Iris pigment epithelial cell (primary cell): Measurements from ENCODE around the gene TTBK2.
"Not testable (repeated sequence)": the region's sequence is repeated elsewhere in the genome, so short reads cannot be mapped to it uniquely, and the experiment has no call there.

ENCODE experiments used
- DNase-seq: peaks from one replicate; pipeline ENCODE4 v3.0.0-alpha.2; 2011; ENCODE audit warnings: low read depth

The TTBK2 gene

GRCh38 chr15:42908538-42908937 is 12.0 kb downstream of the TTBK2 start:
- DNase-seq = no peak

- no peak for DNase-seq
Measured at GRCh38 chr15:42903388-42904324, 16.9 kb downstream of the TTBK2 start.

- not testable (repeated sequence) for DNase-seq
Measured at GRCh38 chr15:42893911-42894310, 26.7 kb downstream of the TTBK2 start.

- peak; percentile 41 for DNase-seq
Measured at GRCh38 chr15:42891569-42891968, 29.0 kb downstream of the TTBK2 start.

- peak; percentile 71 for DNase-seq
Measured at GRCh38 chr15:42890161-42890913, 30.2 kb downstream of the TTBK2 start.

GRCh38 chr15:42887384-42887783 is 33.2 kb downstream of the TTBK2 start:
- not testable (repeated sequence) for DNase-seq

GRCh38 chr15:42880121-42880520 is 40.5 kb downstream of the TTBK2 start:
- DNase-seq = no peak

- DNase-seq = no peak
Measured at GRCh38 chr15:42879443-42879842, 41.1 kb downstream of the TTBK2 start.

- DNase-seq = no peak
Measured at GRCh38 chr15:42876224-42876623, 44.4 kb downstream of the TTBK2 start.

- DNase-seq = no peak
Measured at GRCh38 chr15:42868683-42869082, 51.9 kb downstream of the TTBK2 start.

- no peak for DNase-seq
Measured at GRCh38 chr15:42863572-42864239, 56.9 kb downstream of the TTBK2 start.

- DNase-seq = no peak
Measured at GRCh38 chr15:42858999-42859789, 61.4 kb downstream of the TTBK2 start.

GRCh38 chr15:42858540-42858939 is 62.0 kb downstream of the TTBK2 start:
- no peak for DNase-seq

- no peak for DNase-seq
Measured at GRCh38 chr15:42854576-42854975, 66.0 kb downstream of the TTBK2 start.

- no peak for DNase-seq
Measured at GRCh38 chr15:42849836-42850235, 70.7 kb downstream of the TTBK2 start.

GRCh38 chr15:42848846-42849245 is 71.7 kb downstream of the TTBK2 start:
- DNase-seq = no peak

- DNase-seq = no peak
Measured at GRCh38 chr15:42846647-42847046, 73.9 kb downstream of the TTBK2 start.

- DNase-seq = peak; percentile 4
Measured at GRCh38 chr15:42845581-42845980, 75.0 kb downstream of the TTBK2 start.

- no peak for DNase-seq
Measured at GRCh38 chr15:42843699-42844098, 76.9 kb downstream of the TTBK2 start.

- DNase-seq = peak; percentile 4
Measured at GRCh38 chr15:42836251-42836650, 84.3 kb downstream of the TTBK2 start.

- DNase-seq = peak; percentile 97
Measured at GRCh38 chr15:42832576-42832975, 88.0 kb downstream of the TTBK2 start.
